K562 (cell line): ENCODE results near the gene CD164L2. TPM values are rescaled to one million over a fixed set of nuclear protein-coding genes. Genes with fewer than 3 reads are reported as not detected.
A peak's percentile ranks its signal among the peaks of the same experiment; 100 is the strongest.

Experiments
- BCLAF1 ChIP-seq, 2 experiments: fragments of 450-650 bp in 1 of 2; IDR thresholded peaks; 2 replicates each; pipeline ENCODE4 v1.6.1; 2011 to 2017; ENCODE audit warnings: low read depth in 2 of 2, antibody characterized with exemption in 1 of 2, borderline replicate concordance in 1 of 2, low read length in 1 of 2, mild to moderate bottlenecking in 1 of 2, mixed read lengths in 1 of 2; ENCODE audit not compliant: control insufficient read depth in 1 of 2
- CTCF ChIP-seq, 3 experiments: IDR thresholded peaks in 2 of 3; conservative IDR thresholded peaks in 1 of 3; 2 replicates each; pipeline ENCODE4 v1.5.1; 2011 to 2012; ENCODE audit warnings: low read length in 3 of 3, mild to moderate bottlenecking in 3 of 3, control low read depth in 2 of 3, improper control_type of control experiment in 1 of 3, inconsistent platforms in 1 of 3, low read depth in 1 of 3, mixed read lengths in 1 of 3, moderate library complexity in 1 of 3; ENCODE audit not compliant: insufficient read depth in 2 of 3
- GATAD2A ChIP-seq: fragments of 450-650 bp; IDR thresholded peaks from 2 replicates; pipeline ENCODE4 v1.6.1; 2017
- HINFP ChIP-seq: fragments of 450-650 bp; conservative IDR thresholded peaks from 2 replicates; pipeline ENCODE4 v1.6.1; 2016; ENCODE audit warnings: missing genetic modification characterization, low read depth, mild to moderate bottlenecking, control low read depth, missing compliant biosample characterization
- HNRNPL ChIP-seq: fragments of 200-400 bp; formaldehyde crosslinking; IDR thresholded peaks from 2 replicates; pipeline ENCODE4 v1.6.1; 2017; ENCODE audit warnings: low read depth, mild to moderate bottlenecking, low read length
- MTA2 ChIP-seq: fragments of 450-650 bp; IDR thresholded peaks from 2 replicates; pipeline ENCODE4 v1.6.1; 2016; ENCODE audit warnings: low read depth
- ZBTB7A ChIP-seq: IDR thresholded peaks from 2 replicates; pipeline ENCODE4 v1.6.1; 2011; ENCODE audit warnings: low read depth, mild to moderate bottlenecking, low read length, moderate library complexity, borderline replicate concordance; ENCODE audit not compliant: control insufficient read depth
- ZNF12 ChIP-seq: sonication (generic); formaldehyde crosslinking; IDR thresholded peaks from 2 replicates; pipeline ENCODE4 v1.4.0; 2020; ENCODE audit warnings: mild to moderate bottlenecking, missing genetic modification reagents
- ZNF41 ChIP-seq: fragments of 250-450 bp; sonication (Bioruptor Pico); conservative IDR thresholded peaks from 2 replicates; pipeline ENCODE4 v1.4.0; 2020; ENCODE audit warnings: mild to moderate bottlenecking
- ZNF609 ChIP-seq: sonication (generic); formaldehyde crosslinking; IDR thresholded peaks from 2 replicates; pipeline ENCODE4 v1.8.1; 2023; ENCODE audit warnings: missing genetic modification reagents, mild to moderate bottlenecking, borderline replicate concordance
- ZNF740 ChIP-seq, 3 experiments: fragments of 200-800 bp in 1 of 3; sonication (Bioruptor generic) in 1 of 3; sonication (generic) in 1 of 3; formaldehyde crosslinking in 1 of 3; IDR thresholded peaks; 2 replicates each; pipeline versions ENCODE4 v1.6.1 to v1.8.0; 2016 to 2022; ENCODE audit warnings: mild to moderate bottlenecking in 2 of 3, missing compliant biosample characterization in 2 of 3, missing genetic modification characterization in 2 of 3, missing genetic modification reagents in 1 of 3
- polyA plus RNA-seq, 8 experiments: library from polyadenylated mRNA; depleted of rRNA in 4 of 8; stranded (reverse) in 5 of 8; unstranded in 3 of 8; fragments of >200 nt; fragmentation: Nextera tagmentation in 2 of 8; fragmentation: Illumina TruSeq in 1 of 8; extraction: Ambion mirVana in 2 of 8; extraction: Trizol in 1 of 8; gene quantifications; 2 replicates each; pipeline versions ENCODE4 v1.2.1 to v1.2.3, GENCODE V29; 2011 to 2014; ENCODE audit warnings: inconsistent platforms in 1 of 8, missing spikeins in 1 of 8
- total RNA-seq, 7 experiments: library from RNA; depleted of rRNA in 6 of 7; stranded (reverse); fragments of >200 nt in 6 of 7; fragmentation: Illumina TruSeq in 2 of 7; extraction: Trizol in 2 of 7; gene quantifications; 2 replicates each; pipeline versions ENCODE4 v1.2.1 to v1.2.3, GENCODE V29; 2011 to 2021; ENCODE audit warnings: low replicate concordance in 1 of 7

CD164L2 gene
- total and polyA plus RNA-seq, 9 of the 15 experiments (the other 6 are each of a cell fraction or from before 2014, with no cell fraction given), result 0.08 to 0.92 (median 0.38) TPM; not detected in 1

GRCh38 chr1:27428316-27429028, 45.3 kb upstream of the CD164L2 start (continued):
- TF ChIP-seq ZNF609, result no peak
- peak; percentile 98 for TF ChIP-seq GATAD2A
- peak; percentile 40; the same call in 1 of the 2 replicates for TF ChIP-seq MTA2
- peak in 1 of 2 experiments; percentile 48; a peak in 1 of 4 replicates for TF ChIP-seq BCLAF1 (IDR thresholded peaks at IDR 0.05; ENCODE audit: borderline replicate concordance in 1 of 2, control insufficient read depth in 1 of 2, low read depth in 2 of 2, low read length in 1 of 2)
- TF ChIP-seq ZBTB7A, result no peak
- TF ChIP-seq ZNF12 (CRISPR knock-in tag), result no peak
- TF ChIP-seq ZNF41 (CRISPR knock-in tag), result no peak
- TF ChIP-seq HNRNPL, result no peak
- TF ChIP-seq ZNF740 (CRISPR knock-in tag; IDR thresholded peaks at IDR 0.05), result no peak
- TF ChIP-seq ZNF740 (tag; IDR thresholded peaks at IDR 0.05), result no peak
- no peak for TF ChIP-seq CTCF (IDR thresholded peaks at IDR 0.05 in 2 of 3, conservative IDR thresholded peaks at IDR 0.05 in 1 of 3; ENCODE audit: insufficient read depth in 2 of 3, low read depth in 1 of 3, low read length in 3 of 3)
- TF ChIP-seq HINFP (tag), result no peak
